Stimulated activated CD8-positive, alpha-beta memory T cell treated with anti-CD3 and anti-CD28 coated beads, Interleukin-12 subunit alpha, Interleukin-12 subunit beta, amount 100 ng/mL, for 24 hours (primary cell): ENCODE measurements around the gene SLC35A3.
"Not testable (repeated sequence)": the region's sequence is repeated elsewhere in the genome, so short reads cannot be mapped to it uniquely, and the experiment has no call there.

Experiments
- DNase-seq: peaks from one replicate; pipeline ENCODE4 v3.0.0-alpha.2; 2020; ENCODE audit errors: extremely low read depth

Gene SLC35A3

GRCh38 chr1:100035214-100035613 lies 65.4 kb downstream of the SLC35A3 start:
- no peak for DNase-seq

- no peak for DNase-seq
Measured at GRCh38 chr1:100036718-100037655, 67.2 kb downstream of the SLC35A3 start.

- no peak for DNase-seq
Measured at GRCh38 chr1:100037656-100037926, 67.8 kb downstream of the SLC35A3 start.

- DNase-seq: peak; percentile 73
Measured at GRCh38 chr1:100037927-100038659, 68.3 kb downstream of the SLC35A3 start.

- peak; percentile 56 for DNase-seq
Measured at GRCh38 chr1:100038660-100039287, 69.0 kb downstream of the SLC35A3 start.

GRCh38 chr1:100039591-100039990 lies 69.8 kb downstream of the SLC35A3 start:
- DNase-seq: no peak

GRCh38 chr1:100045206-100045605 lies 75.4 kb downstream of the SLC35A3 start:
- no peak for DNase-seq

- not testable (repeated sequence) for DNase-seq
Measured at GRCh38 chr1:100047235-100047708, 77.5 kb downstream of the SLC35A3 start.

- no peak for DNase-seq
Measured at GRCh38 chr1:100050139-100050538, 80.3 kb downstream of the SLC35A3 start.

GRCh38 chr1:100051401-100051800 lies 81.6 kb downstream of the SLC35A3 start:
- DNase-seq: no peak

- no peak for DNase-seq
Measured at GRCh38 chr1:100051893-100052292, 82.1 kb downstream of the SLC35A3 start.

- no peak for DNase-seq
Measured at GRCh38 chr1:100053119-100053518, 83.3 kb downstream of the SLC35A3 start.

GRCh38 chr1:100053727-100054126 lies 83.9 kb downstream of the SLC35A3 start:
- no peak for DNase-seq

GRCh38 chr1:100061681-100062080 lies 91.9 kb downstream of the SLC35A3 start:
- DNase-seq: no peak

- no peak for DNase-seq
Measured at GRCh38 chr1:100065183-100065968, 95.6 kb downstream of the SLC35A3 start.

- DNase-seq: no peak
Measured at GRCh38 chr1:100065969-100066227, 96.1 kb downstream of the SLC35A3 start.

GRCh38 chr1:100070201-100070939 lies 100.6 kb downstream of the SLC35A3 start:
- DNase-seq: no peak

- no peak for DNase-seq
Measured at GRCh38 chr1:100073531-100073930, 103.7 kb downstream of the SLC35A3 start.

GRCh38 chr1:100074604-100075395 lies 105.0 kb downstream of the SLC35A3 start:
- DNase-seq: no peak

GRCh38 chr1:100075773-100076172 lies 106.0 kb downstream of the SLC35A3 start:
- DNase-seq: no peak
